NCI-H2081 treated with DMSO at 0.1 percent for 48 hours (cell line): ENCODE measurements around the gene KRT33B.
"Not testable (repeated sequence)": the region's sequence is repeated elsewhere in the genome, so short reads cannot be mapped to it uniquely, and the experiment has no call there.

Experiments used
- DNase-seq: peaks from one replicate; lab custom pipeline; 2025; lab: John Stamatoyannopoulos, UW

Gene KRT33B

DNA sequence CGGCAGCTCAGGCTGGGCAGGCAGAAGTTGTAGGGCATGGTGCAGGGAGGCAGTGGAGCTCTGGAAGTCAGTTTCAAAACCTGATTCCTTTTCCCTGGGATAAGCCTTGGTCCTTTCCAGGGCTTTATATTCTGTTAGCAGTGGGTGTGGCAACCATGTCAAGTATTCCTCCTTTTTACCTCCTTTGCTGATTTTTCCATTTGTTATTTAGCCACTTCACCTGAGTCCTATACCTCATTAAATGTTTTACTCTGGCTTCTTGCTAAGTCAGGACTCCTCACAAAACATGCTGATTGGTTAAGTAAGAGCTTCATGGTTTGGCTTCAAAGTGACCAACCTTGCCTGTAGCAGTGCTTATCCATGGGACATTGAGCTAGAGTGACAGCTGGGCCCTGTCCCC is at the start of gene KRT33B:
Gene KRT33B (minus strand): TSS at position 101 of the 400 bp plus-strand sequence. CDS start 63 bp downstream, at position 38.
- DNase-seq = no peak

GRCh38 chr17:41418116-41418860 is 48.7 kb upstream of the KRT33B start:
- DNase-seq = no peak

DNA sequence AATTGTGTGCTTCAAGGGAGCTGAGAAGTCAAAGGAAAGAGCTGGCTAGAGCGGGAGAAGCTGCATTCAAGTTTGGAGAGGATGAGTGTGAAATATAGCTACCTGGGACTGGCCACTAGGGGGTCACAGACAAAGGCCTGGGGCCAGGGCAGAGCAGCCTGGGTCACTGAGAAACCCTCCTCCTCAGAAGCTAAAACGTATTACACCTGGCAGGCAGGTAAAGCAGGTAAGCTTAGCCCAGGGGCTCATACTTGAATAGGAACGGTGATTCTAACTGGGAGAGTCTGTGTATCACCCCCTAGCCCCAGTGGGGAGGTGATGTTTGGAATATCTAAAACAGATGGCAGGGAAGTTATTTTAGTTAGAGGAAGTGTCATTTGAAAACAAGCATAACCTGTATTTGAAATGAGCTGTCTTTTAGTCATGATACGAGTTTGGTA is 48.0 kb upstream of the KRT33B start:
- no peak for DNase-seq

DNA sequence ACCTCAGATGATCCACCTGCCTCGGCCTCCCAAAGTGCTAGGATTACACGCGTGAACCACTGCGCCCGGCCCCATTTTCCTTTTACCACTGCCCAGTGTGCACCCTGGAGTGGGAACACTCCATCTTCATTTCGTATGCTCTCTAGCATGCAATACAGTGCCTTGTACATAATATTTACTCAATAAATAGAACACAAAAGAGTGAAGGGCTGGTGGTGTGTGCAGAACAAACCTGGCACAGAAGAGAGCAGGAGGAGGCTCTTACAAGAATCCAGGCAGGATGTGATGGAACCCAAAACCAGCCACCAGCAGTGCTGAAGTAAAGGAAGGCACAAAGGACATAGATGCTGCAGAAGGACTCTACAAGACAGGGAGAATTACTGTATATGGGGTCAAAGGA is 47.5 kb upstream of the KRT33B start:
- DNase-seq = no peak

- no peak for DNase-seq
Measured at GRCh38 chr17:41416479-41416878, 46.9 kb upstream of the KRT33B start.

- DNase-seq = no peak
Measured at GRCh38 chr17:41415833-41416335, 46.3 kb upstream of the KRT33B start.

DNA sequence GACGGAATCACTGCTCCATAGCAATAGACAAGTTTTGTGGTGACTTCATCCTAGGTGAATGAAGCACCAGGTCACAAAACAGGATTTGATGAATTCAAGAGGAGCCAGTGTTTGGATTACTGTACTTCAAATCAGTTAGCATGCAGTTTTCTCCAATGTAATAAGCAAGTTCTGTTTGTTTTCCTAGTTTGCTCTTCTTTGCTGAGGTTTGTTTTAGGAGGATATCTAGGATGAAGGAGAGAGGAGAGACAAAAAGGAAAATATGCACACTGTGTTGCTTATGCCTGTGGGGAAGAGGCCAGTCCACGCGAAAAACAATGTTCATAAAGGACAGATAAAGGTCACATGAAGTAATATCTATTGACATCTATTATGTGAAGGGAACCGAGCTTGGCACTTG is 45.8 kb upstream of the KRT33B start:
- no peak for DNase-seq

DNA sequence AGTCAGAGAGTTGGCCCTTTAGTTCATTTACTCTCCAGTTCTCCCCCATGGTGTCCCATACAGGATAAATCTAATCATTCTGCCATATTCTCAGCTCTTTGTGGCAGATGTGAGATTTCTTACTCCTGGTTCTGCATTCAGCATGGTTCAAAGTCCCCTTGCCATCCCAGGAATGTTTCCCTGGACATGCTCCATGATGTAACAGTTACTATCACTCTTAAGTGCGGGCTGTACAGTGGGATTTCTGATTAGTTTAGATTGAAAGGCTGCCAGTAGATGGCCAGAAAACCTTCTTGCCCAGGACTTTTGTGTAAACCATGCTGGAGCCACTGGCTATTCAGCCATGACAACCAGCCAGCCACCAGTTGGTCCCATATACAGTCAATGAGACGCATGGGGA is 44.4 kb upstream of the KRT33B start:
- no peak for DNase-seq

GRCh38 chr17:41413353-41413957 is 43.8 kb upstream of the KRT33B start:
- no peak for DNase-seq

GRCh38 chr17:41411072-41411840 is 41.6 kb upstream of the KRT33B start:
- DNase-seq = no peak

GRCh38 chr17:41407226-41407625 is 37.6 kb upstream of the KRT33B start:
- no peak for DNase-seq

- no peak for DNase-seq
Measured at GRCh38 chr17:41406205-41406604, 36.6 kb upstream of the KRT33B start.

- DNase-seq = no peak
Measured at GRCh38 chr17:41404024-41404671, 34.5 kb upstream of the KRT33B start.

GRCh38 chr17:41403404-41404023 is 33.9 kb upstream of the KRT33B start:
- no peak for DNase-seq

DNA sequence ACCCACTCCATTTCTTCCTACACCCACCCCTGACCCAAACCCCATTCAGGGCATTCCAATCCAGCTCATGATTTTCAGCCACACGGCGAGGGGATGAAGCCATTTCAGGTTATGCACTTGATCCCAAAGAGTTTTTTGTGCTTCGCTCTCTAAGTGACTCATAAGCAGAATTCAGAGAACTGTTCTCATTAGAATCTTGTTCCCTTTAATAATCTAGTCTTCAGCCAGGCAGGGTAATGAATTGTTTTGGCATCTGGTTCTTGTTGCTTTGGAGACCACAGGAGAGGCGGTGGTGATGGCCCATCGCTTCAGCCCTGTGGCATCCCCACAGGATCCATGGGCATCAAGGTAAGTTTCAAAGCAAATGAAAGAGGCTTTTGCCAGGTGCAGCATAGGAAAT is 32.5 kb upstream of the KRT33B start:
- no peak for DNase-seq

DNA sequence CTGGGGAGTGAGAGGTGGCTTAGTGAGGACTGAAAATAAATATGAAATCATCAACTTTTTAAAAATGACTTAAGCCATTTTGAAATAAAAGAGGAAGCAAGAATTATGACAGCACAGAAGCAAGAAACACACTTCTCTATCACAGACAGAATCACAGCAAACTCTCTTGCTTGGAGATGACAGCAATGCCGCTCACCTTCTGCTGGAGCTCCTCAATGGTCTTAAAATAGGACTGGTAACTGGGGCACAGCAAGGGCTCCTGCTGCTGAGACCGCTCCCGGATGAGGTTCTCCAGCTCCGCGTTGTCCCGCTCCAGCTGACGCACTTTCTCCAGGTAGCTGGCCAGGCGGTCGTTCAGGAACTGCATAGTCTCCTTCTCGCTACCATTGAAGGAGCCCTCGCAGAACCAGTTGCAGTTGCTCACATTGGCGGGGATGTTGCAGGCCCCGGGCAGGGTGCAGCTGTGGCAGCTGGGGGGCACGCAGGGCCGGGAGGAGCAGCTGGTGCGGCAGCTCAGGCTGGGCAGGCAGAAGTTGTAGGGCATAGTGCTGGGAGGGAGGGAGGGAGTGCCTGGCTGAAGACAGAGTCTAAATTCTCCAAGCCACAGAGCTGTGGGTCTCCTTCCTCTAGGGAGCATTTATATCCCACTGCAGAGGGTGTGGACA is 27.5 kb upstream of the KRT33B start, which contains the start of gene KRT31:
Gene KRT31 (minus strand): TSS at position 613 of the 665 bp plus-strand sequence. CDS start 69 bp downstream, at position 544.
- DNase-seq = no peak

DNA sequence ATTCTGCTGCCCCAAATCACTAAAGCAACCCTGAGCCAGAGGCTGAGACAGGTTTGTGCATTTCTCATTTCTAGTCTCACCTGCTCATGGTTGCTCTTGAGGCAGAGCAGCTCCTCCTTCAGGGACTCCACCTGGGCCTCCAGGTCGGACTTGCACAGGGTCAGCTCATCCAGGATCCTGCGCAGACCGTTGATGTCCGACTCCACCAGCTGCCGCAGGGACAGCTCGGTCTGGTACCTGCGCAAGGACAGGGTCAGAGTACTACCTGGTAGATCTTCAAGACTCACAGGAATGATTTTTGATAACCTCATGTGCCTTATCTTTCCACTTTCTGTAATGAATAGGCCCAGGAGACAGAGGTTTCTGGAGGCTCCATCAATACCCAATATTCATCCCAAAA is 26.7 kb upstream of the KRT33B start:
- no peak for DNase-seq

DNA sequence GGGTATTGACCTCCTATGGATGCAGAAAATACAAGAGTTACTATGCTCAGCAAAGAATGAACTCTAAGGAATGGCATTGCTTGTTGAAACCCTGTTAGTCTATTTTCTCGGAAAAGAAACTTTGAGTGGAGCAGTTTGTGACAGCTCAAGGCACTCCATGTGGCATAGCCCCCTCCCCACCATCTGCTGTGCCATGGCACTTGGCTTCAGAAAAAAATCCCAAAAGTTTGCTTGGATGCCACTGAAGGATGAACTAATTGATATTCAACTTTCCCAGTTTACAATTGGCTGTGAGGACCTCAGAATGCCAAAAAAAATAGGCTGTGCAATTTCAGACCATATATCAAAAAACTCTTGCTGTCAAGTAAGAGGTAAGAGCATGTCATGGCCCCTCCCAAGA is 26.0 kb upstream of the KRT33B start:
- no peak for DNase-seq

DNA sequence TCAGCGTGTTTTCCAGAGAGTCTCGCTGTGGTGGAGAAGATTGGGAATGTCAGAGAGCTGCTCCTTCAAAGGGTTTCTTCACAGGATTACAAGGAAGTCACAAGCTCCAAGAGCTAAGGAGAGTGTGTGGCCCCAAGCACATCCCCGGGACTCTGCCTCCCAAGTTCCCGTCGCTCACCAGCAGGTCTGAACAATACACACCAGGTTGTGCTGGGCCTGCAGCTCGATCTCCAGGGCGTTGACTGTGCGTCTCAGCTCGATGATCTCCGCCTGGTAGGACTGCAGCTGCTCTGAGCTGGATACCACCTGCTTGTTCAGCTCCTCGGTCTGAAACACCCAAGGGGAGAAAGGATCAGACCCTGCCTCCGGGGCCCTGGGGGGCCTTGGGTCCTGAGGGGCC is 25.4 kb upstream of the KRT33B start:
- not testable (repeated sequence) for DNase-seq

GRCh38 chr17:41394254-41394996 is 24.8 kb upstream of the KRT33B start:
- no peak for DNase-seq
